ENCODE measurements around the gene GALNT1.

GALNT1 gene

DNA sequence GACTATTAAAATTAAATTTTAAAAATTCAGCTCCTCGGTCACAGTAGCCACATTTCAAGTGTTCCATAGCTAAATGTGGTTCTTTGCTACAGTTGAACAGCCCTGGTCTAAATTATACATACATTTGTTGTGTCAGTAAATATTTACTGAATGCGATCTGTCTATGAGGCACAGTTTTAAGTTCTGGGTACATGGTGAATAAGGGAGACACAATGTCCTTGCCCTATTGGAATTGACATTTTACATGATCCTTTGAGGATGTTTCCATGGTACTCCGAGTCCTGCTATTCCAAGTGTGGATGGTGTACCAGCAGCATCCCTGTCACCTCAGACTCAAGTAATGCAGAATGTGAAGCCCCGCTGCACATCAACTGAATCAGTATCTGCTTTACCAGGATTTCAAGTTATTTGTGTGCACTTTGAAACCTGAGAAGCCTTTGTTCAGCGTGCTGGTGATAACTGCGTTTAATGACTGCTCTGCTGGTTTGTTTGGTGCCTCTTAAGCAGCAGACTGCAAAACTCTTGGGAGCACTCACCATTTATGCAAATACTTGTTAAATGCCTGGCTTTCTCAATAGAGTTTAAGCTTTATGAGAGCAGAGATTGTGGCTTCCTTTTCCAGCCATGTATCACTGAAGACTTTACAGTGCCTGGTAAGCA is 1.5 kb downstream of the GALNT1 start:
- no peak for DNase-seq

DNA sequence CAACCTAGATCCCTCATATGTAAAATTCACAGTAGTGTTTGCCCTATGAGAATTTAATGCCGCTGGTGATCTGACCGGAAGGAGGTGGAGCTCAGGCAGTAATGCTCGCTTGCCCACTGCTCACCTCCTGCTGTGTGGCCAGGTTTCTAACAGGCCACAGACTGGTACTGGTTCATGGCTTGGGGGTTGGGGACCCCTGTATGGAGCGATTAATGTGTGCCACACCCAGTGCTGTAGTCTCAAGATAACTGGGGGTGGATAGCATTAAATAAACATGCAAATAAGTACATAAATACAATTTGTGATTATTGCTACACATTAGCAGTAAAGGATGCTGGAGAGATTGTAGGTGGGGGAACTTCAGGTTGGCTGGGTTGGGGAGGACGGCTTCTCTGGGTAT is 3.2 kb downstream of the GALNT1 start:
- no peak for DNase-seq

DNA sequence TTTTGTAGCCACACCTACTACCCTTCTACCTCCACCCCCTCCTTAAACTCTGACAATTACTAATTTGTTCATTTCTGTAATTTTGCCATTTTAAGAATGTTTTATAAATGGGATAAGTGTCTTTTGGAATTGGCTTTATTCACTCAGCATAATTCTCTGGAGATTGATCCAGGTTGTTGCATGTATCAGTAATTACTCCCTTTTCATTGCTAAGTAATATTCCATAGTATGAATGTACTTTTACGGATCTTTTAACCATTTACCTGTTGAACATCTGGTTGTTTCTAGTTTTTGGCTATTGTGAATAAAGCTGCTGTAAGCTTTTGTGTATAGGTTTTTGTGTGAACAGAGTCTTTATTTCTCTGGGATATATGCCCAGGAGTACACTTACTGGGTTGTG is 4.1 kb downstream of the GALNT1 start:
- no peak for DNase-seq

DNA sequence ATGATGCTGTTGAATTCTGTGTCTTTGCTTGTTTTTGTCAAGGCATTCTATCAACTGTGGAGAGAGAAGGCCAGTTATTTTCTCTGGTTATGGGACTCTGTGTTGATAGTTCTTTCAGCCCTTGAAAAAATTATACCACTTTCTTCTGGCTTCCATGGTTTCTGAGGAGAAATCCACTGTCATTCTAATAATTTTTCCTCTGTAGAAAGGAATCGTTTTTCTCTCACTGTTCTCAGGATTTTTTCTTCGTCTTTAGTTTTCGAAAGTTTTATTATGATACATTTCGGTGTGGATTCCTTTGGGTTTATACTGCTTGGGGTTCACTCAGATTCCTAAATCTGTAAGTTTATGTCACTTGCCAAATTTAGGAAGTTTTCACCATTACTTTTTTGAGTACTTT is 6.6 kb downstream of the GALNT1 start:
- no peak for DNase-seq

DNA sequence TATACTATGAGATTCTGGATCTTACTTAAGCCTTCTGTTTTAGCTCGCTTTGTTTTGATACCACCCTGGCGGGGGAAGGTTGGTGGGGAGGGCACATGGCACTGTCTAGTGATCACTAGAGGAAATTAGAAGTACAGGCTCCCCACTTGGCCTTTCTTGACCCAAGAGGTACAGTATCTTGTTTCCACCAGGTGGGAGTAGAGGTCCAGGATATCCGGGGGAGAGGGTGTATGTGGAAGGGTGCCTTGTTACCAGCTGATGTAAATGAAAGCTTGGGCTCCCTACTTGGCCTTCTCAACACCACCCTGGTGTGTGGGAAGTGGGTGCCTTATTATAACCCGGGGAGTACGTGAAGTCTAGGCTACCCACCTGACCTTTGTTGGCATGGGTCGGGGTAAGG is 7.5 kb downstream of the GALNT1 start:
- DNase-seq = peak; percentile 43

DNA sequence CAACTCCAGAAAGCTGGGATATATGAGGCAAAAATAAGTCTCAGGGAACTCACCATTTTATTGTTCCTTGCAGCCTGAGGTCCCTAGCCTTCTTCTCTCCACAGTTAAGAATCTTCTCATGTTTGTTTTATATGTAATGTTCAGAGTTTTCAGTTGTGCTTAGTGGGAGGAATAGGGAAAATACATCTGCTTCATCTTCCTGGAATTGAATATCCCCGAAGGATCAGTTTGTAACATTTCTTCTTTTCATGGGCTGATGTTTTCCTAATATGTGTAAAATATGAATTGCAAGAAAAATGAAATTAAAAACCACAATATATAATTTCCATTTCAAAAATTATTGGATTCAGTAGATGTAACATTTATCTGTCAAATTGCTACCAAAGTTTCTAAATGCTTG is 8.0 kb downstream of the GALNT1 start:
- no peak for DNase-seq

DNA sequence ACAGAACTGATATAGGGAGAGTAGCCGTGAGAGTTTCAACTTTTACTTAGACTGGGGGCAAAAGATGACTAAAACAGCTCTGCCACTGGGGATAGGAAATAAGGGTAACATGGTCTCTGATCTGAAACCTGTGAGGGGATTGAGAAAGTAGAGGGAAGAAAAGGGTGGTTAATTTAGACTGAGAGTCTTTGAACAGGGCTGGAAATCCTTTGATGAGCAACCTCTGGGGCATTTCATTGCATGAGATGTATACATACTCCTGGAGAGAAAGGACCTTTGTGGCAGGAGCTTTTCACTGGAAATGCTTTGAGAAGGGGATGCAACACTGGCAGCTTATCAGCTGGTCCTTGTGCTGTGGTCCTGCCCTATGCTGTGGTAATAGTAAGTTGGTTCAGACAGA is 9.4 kb downstream of the GALNT1 start:
- no peak for DNase-seq

DNA sequence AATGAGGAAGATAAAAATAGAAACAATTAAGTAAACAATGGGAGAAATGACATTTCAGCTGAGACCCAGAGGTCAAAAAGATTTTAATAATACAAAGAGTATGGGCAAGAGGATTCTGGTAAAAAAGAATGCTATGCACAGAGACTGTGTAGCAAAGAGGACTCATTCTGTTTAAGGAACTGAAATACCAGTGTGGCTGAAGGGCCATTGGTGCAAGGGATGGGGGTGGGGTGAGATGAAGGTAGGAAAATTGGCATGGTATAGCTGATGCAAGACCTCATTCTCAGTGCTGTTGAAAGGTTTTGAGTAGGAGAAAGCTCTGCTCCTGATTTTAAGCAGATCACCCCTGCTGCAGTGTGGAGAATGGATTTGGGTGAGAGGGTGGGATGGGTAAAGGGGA is 10.8 kb downstream of the GALNT1 start:
- DNase-seq = no peak

DNA sequence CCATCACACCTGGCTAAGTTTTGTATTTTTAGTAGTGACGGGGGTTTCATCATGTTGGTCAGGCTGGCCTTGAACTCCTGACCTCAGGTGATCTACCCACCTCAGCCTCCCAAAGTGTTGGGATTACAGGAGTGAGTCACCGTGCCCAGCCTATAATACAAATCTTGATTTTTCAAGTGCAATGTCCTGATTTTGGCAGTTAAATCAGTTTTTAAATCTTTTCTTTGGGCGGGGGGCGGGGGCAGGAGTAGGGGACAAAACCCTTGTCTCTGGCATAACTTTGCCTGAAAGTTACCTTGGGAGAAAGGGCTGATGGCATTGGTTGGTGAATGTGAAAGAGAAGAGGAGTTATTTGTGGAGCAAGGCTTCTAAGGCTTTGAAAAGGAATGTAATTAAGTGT is 12.3 kb downstream of the GALNT1 start:
- no peak for DNase-seq

DNA sequence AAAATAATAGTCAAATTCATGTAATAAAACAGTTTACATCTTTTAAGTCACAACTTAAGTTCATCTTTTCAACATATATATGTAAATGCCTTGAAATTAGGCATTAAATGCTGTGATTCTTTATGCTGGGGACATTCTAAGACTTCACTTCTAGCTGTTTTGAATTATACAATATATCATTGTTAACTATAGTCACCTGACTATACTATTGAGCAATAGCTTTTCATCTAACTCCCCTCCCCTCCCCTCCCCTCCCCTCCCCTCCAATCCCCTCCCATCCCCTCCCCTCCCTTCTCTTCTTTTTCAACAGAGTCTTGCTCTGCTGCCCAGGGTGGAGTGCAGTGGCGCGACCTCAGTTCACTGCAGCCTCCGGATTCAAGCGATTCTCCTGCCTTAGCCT is 16.2 kb downstream of the GALNT1 start:
- no peak for DNase-seq

DNA sequence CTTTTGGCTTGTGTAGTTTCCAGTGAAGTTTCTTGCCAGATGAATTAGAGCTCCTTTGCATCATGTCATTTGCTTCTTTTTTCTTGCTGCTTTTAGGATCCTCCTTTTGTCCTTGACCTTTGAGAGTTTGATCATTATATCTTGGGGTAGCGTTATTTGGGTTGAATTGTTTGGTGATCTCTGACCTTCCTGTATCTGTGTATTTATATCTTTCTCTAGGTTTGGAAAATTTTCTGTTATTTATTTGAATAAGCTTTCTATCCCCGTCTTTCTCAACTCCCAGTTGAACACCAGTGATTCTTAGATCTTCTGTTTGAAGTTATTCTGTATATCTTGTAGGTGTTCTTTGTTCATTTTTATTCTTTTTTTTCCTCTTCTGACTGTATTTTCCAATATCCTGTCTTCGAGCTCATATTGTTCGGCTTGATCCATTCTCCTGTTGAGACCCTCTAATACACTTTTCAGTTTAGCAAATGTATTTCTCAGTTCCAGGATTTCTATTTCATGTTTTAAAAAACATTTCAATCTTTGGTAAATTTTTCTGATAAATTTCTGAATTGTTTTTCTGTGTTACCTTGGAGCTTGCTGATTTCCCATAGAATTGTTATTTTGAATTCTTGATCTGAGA is 20.8 kb downstream of the GALNT1 start:
- DNase-seq = no peak

DNA sequence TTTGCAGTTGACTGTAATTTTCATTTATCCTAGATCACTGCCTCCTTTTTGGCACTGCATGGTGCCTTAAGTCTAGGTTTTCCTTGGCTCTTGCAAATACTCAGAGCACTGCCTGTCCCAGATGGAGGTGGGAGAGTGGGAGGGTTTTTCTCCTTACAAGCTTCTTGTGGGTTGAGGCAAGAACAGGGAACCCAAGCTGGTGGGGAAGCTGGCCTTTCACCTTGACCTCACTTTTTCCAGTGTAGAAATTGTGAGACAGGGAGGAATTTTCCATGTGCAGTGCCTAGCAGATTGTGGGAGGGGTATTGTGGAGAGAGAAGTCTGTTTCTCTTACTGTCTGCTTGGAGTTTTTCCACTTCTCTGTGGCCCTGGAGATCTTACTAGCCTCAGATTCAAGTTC is 21.5 kb downstream of the GALNT1 start:
- no peak for DNase-seq

DNA sequence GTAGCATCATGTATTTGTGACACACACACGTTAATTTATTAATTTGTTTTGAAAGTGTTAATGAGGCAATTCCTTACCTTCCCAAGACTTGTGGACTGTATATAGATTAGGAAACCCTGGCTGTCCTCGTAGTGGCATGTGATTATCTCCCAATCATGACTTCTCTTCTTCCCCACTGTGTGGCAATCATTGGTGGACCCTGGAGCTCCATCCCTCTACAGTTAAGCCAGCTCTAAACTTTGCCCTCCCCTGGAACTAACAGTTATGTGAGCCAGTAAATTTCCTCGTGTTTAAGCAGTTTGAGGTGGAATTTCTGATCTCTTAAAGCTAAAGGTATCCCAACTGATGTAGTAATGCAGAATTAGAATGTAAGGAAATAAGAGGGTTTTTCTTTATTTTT is 22.0 kb downstream of the GALNT1 start:
- DNase-seq = no peak

DNA sequence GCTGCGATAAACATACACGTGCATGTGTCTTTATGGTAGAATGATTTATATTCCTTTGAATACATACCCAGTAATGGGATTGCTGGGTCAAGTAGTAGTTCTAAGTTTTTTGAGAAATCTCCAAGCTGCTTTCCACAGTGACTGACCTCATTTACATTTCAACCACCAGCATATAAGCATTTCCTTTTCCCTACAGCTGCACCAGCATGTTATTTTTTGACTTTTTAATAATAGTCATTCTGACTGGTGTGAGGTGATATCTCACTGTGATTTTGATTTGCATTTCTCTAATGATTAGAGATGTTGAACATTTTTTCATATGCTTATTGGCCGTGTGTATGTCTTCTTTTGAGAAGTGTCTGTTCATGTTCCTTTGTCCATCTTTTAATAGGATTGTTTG is 22.8 kb downstream of the GALNT1 start:
- DNase-seq = no peak

DNA sequence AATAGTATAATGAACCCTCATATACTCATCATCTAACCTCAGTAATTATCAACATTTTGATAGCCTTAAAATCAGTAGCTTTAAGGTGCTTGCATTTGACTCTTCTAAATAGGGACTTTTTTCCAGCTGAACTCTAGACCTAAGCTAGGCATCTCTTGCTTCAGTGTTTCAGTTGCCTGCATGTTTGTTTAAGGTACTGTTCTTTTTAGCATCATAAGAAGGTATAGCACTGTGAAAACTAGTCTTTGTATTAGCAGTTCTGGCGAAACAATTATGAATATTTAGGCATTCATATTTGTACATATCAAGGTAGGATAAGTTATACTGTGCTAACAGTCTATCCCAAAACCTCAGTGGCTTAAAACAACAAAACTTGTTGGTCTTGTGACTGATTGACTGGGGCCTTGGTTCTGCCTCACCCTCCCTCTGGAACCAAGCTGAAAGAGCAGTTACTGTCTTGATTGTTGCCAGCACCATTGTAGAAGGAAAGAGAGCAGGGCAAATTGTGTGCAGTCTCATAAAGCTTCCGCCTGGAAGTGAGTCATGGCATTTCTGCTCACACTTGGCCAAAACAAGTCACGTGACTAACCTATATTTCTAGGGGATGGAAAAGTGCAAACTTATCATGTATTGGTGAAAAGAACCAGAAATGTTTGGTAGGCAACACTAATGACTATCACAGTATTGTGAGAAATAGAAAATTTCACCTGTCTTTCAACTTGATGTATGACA is 24.3 kb downstream of the GALNT1 start:
- DNase-seq = no peak

DNA sequence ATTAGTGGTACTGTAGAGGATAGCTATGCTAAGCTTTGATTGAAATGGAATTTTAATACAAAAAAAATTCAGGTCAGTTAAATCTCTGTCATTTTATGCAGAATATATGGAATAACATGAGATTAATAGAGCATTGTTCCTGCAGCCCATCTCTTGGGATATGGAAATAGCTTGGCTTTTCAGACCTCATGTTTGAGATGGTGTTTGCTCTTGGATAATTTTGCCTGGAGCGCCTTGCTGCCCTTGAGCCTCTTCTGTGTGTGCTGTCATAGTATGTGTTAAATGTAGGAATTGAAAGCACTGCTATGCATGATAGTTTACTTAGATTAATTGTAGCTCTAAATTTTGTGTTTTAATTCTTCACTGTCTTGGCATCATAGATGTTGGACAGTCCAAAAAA is 27.7 kb downstream of the GALNT1 start:
- no peak for DNase-seq

DNA sequence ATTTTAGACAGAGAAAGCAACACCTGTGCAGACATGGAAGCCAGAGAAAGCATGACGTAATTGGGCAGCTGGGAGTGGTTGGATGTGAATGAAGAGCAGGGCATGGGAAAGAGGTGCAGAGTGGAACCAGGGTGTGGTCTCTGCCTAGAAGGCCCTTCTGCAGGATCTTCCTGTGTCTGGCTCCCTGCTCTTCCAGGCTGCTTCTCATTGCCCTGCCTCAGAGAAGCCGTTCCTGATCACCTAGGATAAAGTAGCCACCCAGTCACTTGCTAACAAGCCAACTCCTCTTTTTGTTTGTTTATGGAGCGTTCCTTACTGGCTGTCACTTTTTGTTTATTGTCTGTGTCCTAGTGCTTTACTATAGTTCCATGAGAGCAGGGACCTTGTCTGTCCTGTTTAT is 28.5 kb downstream of the GALNT1 start:
- DNase-seq = no peak

DNA sequence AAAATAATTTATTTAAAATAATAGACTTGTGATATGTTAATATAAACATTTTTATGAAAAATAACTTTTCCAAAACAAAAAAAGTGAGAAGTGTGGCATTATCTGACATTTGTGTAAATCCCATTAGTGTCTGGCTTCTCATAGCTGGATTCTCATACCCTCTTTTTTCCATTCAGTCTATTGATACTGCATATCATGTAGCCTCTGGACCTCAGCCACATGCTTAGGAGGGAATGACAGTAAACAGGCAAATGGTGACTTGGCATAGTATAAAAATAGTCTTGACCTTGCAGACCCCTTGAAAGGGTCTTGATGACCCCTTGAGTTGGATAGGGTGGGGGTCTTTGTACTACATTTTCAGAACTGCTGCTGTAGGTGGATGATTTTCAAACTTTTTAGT is 29.2 kb downstream of the GALNT1 start:
- no peak for DNase-seq

DNA sequence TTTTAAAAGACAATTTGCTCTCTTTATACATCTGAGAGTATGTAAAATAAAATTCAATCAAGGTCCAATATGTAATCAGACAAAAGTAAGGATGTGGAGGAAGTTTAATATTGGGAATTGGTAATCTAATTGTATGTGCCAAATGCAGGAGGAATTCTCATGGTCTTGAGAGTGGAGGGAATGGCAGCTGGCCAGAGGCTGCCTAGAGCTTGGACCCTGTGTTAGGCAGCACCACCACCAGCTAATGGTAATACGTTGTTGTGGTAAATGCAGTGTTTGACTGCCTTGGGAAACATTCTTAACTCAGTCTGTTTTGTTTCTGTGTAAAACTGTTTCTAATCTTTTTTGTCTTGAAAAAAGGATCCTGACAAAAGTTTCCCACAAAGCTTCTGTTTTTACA is 30.0 kb downstream of the GALNT1 start:
- DNase-seq = no peak

DNA sequence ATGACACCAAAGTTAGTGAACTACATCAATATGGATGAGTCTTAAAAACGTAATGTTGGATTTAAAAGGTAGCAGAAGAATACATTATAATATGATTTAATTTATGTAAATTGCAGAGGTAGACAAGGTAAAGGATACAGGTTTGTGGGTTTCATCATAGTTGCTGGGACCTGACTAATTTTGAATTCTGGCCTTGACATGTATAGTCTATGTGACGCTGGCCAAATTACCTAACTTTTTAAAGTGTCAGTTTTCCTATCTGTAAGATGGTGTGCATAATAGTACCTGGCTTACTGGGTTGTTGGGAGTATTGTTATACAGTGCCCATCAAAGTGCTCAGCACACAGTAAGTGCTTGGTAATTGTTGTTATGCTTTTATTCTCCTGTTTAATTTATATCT is 34.5 kb downstream of the GALNT1 start:
- no peak for DNase-seq

DNA sequence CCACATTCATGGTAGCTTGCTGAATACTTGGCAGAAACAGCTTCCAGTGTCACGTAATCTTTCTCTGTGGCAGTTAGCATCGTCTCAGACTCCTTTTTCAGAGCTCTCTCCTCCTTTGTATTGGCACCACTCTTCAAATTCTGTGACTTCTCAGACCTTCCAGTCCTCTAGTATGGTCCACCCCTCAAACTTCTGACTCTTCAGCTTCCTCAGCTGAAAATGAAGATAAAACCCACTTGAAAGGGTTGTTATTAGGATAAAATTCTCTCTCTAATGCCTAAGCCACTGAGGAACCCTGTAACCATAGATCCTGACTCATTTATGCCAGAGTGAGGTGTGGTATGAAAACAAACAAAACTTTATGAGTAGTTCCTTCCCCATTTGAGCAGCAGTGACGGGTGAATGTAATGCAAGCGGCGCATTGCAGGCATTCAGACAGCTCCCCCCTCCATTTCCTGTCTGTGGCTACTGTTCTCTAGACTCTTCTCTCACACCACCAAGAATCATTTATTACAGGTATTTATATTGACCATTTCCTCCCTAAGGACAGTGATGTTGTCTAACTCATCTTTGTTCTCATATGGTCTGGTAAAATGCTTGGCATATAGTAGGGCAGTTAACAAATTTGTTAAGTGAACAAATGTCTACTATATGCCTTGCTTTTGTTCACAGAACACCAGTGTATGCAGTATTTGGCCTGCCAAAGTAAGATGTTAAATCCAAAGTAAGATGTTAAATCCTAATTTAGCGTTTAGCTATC is 35.3 kb downstream of the GALNT1 start:
- DNase-seq = peak; percentile 67

DNA sequence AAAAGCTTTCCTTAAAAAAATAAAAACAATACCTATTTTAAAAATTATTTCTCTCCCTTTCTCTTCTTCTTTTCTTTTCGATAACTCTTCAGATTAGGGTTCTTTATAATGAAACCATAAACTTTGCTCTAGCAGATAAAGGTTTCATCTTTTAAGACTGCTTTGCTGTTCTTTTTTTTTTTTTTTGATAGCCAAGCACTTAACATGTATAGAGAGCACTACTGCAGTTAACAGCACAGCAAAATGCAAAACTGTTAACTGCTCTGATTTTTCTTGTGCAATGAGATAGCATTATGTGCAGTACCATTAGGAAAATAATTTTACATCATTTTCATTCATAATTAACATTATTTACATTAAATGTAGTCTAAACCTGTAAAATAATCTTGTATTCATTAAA is 36.3 kb downstream of the GALNT1 start:
- no peak for DNase-seq

DNA sequence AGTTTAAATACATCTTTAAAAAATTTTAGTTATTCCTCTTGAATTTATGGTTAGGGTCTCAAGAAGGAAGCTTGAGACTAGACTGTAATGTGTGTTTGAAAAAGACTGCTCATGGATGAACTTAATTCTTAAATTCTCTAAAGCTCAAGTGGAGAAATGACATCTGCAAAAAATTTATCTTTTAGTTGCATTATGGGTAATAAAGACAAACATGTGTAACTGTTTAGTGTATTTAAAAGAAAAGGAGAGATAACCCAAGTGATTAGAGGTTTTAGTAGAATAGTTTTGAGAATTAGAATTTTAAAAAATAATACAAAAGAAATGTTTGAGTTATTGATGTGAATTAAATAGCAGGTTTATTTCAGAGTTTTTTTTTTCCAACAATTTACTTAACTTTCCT is 36.7 kb downstream of the GALNT1 start:
- DNase-seq = no peak

DNA sequence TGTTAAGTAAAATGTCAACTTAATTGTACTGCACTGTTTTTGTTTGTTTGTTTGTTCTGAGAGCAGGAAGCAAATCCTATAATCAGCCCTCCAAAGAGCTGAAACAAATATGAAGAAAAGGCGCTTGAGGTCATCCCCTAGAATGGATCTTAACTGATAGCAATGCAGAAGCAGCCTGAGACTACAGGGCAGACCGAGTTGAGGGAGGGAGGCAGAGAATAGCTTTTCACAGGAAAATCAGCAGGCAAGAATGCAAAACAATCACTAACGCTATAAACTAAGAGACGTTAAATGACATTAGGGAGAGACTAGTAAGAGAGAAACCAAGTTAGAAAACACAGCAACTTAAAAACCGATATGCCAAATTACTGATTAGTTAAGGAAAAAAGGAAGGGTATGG is 37.2 kb downstream of the GALNT1 start:
- DNase-seq = no peak
